Measurements from ENCODE around the gene USH1G.

Gene USH1G

DNA sequence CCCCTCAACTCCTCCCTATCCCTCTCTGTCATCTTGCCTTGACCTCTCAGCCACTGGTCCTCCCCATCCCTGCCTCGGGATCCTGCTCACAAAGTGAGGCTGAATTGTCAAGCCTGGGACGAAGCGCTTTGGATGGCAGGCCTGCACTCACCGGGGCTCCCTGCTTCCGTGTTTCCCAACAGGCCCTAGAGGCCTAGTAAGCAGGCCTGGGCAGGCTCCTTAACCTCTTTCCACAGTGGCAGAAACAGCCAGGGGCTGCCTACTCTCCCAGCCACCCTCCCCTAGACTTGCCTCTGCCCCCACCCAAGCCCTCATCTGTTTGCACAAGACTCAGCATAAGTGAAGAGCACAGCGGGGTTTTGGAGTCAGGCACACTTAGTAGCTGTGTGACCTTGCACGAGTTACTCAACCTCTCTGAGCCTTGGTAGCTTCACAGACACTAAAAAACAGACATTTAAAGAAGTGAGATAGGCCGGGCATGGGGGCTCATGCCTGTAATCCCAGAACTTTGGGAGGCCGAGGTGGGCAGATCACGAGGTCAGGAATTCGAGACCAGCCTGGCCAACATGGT lies 24.6 kb downstream of the USH1G start:
- Histone ChIP-seq H3K4me3 (replicated peaks; ENCODE audit: low read depth, low read length) (no peak overlapping the region), H3K36me3 (ENCODE audit: control insufficient read depth, insufficient read depth, low read length) (no peaks in the 10 kb centered on the region), H3K27me3 (replicated peaks; ENCODE audit: control insufficient read depth, insufficient read depth, low read length) (peaks cover 3% of the 10 kb centered on the region)
- no peak for DNase-seq (ENCODE audit: extremely low read depth, insufficient read length)
- TF ChIP-seq, protein P1, sequence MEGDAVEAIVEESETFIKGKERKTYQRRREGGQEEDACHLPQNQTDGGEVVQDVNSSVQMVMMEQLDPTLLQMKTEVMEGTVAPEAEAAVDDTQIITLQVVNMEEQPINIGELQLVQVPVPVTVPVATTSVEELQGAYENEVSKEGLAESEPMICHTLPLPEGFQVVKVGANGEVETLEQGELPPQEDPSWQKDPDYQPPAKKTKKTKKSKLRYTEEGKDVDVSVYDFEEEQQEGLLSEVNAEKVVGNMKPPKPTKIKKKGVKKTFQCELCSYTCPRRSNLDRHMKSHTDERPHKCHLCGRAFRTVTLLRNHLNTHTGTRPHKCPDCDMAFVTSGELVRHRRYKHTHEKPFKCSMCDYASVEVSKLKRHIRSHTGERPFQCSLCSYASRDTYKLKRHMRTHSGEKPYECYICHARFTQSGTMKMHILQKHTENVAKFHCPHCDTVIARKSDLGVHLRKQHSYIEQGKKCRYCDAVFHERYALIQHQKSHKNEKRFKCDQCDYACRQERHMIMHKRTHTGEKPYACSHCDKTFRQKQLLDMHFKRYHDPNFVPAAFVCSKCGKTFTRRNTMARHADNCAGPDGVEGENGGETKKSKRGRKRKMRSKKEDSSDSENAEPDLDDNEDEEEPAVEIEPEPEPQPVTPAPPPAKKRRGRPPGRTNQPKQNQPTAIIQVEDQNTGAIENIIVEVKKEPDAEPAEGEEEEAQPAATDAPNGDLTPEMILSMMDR (IDR thresholded peaks at IDR 0.05; ENCODE audit: insufficient read depth, low read length, poor library complexity, severe bottlenecking): no peak

DNA sequence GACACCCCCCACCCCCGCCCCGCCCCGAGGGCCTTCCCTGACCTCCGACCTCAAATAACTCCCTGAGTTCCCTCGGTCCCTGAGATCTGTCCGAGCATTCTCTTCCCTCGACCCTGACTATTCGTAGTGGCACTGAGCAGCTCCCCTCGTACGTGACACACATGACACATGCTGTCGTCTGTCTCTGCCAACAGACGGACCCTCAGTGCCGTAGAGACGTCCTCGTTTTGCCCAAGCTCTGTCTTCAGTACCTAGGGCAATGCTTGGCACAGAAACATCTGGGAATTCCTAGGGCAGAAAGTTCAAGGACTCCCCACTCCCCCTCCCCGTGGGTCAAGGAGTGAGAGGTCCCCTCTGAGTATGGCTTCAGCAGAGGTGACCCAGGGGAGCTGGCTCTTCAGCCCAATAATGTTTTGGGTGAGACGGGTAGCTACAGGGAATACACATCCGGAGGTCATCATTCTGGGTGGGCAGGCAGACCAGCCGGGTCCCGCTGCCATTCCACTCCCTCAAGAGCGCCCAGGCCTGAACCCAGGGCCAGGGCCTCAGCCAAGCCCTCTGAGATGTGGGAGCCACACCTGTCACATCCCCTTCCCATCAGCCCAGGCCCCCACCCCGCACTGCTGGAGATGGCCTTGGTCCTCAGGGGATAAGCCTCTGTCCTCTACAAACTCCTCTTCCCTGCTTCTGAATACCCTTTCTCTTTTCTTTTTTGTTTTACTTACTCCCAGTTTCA lies 29.0 kb downstream of the USH1G start:
- no peak for DNase-seq (ENCODE audit: extremely low read depth, insufficient read length)
- Histone ChIP-seq H3K4me3 (replicated peaks; ENCODE audit: low read depth, low read length) (no peak overlapping the region), H3K36me3 (ENCODE audit: control insufficient read depth, insufficient read depth, low read length) (no peaks in the 10 kb centered on the region), H3K27me3 (replicated peaks; ENCODE audit: control insufficient read depth, insufficient read depth, low read length) (no peaks in the 10 kb centered on the region; the same call in 1 of the 2 replicates)
- TF ChIP-seq, protein P1 (IDR thresholded peaks at IDR 0.05; ENCODE audit: insufficient read depth, low read length, poor library complexity, severe bottlenecking): no peak

DNA sequence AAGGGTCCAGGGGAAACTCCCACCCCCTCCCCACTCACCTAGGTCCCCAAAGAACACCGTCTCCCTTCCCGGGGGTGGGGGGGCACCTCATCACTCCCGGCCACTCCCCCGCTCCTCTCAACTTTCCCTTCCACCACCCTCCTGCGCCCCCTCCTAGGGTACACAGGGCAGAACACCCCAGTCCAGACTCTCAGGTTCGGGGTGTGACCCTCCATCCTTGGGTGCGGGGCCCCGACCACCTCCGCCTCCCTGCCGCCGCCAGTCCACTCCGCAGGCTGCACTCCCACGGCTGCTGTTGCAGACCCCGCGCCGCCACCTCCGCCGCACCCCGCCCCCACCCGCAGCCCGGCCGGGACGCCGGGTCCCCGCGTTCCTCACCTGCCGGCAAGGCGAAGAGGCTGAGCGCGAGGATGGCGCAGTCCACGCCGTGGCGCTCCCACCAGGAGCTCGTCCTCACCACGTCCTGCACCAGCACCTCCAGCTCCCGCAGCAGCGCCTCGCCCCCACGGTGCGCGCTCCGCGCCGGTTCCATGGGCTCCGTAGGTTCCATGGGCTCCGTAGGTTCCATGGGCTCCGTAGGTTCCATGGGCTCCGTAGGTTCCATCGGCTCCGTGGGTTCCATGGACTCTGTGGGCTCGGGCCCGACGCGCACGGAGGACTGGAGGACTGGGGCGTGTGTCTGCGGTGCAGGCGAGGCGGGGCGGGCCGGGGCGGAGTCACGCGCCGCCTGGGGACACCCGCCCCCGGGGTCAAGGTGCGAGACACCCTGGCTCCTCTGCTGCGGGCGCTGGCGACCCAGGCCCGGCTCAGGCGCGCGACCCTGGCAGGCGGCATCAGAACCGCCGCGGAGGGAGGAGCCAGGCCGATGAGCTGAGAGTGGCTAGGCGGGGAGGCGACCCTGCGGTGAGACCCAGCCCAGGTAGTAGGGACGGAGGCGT lies 29.8 kb downstream of the USH1G start, which contains the start of gene FADS6:
FADS6 (minus strand) TSS at position 660 of the 938 bp plus-strand sequence; CDS start at position 622, 38 bp downstream.
- H3K4me3 ChIP-seq (replicated peaks; ENCODE audit: low read depth, low read length): no peak within 1 kb of the TSS
- no peaks in the 10 kb centered on the region; the same call in 1 of the 2 replicates for H3K27me3 ChIP-seq (replicated peaks; ENCODE audit: control insufficient read depth, insufficient read depth, low read length)
- no peak for DNase-seq (ENCODE audit: extremely low read depth, insufficient read length)
- TF ChIP-seq, protein P1 (IDR thresholded peaks at IDR 0.05; ENCODE audit: insufficient read depth, low read length, poor library complexity, severe bottlenecking): no peak
- no peaks in the 10 kb centered on the region for H3K36me3 ChIP-seq (ENCODE audit: control insufficient read depth, insufficient read depth, low read length)

DNA sequence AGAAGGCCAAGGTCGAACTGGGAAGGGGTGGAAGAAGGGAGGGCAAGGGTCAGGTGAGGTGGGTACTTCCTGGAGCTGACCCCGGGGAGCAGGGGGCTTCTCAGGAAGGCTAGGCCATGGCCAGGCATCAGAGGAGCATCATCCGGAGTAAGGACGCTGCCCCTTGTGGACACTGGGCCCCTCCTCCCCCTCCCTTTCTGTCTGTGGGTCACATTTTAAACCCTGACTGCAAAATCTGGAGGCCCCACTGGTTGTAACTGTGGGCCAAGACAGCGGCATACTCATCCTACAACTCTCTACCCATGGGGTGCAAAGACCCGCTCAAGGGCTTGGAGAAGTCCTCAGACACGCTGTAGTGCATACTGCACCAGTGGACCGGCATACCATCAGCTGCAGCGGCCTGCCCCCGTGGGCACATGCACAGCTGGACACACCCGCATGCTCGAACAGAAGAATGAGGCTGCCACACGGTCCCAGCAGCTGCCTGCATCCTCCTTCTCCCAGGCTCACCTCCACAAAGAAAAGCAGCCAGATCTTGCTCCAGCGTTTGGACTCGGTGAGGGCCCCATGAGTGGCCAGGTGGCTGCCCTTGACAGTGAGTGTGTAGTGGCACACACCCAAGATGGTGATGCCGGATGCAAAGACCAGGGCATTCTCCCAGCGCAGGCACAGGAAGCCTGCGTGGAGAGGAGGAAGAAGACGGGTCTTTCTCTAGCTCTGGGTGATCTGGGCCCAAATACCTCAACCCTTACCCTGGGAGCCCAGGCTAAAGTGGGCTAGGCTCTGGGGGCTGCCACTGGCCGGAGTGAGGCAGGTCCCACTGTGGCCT lies 30.8 kb downstream of the USH1G start:
- H3K4me3 ChIP-seq (replicated peaks; ENCODE audit: low read depth, low read length): no peak overlapping the region
- no peaks in the 10 kb centered on the region for H3K36me3 ChIP-seq (ENCODE audit: control insufficient read depth, insufficient read depth, low read length)
- H3K27me3 ChIP-seq (replicated peaks; ENCODE audit: control insufficient read depth, insufficient read depth, low read length): no peaks in the 10 kb centered on the region; the same call in 1 of the 2 replicates
- no peak for DNase-seq (ENCODE audit: extremely low read depth, insufficient read length)
- TF ChIP-seq, protein P1 (IDR thresholded peaks at IDR 0.05; ENCODE audit: insufficient read depth, low read length, poor library complexity, severe bottlenecking): no peak

DNA sequence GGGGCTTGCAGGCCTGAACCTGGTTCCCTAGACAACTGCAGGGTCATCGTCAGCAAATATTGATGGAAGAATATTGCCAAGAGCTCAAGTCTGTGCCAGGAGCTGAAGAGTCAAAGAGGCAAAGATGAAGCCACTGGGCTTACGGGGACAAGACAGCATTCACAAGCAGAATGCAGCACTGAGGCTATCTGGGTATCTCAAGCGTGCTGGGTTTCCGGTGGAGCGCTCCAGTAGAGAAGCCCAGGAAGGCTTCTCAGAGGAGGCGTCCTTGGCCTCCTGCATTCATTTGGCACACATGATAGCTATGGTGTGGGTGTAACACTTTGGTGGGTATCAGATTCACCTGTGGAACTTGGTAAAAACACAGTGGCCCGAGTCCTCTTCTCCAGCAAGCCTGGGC lies 32.5 kb downstream of the USH1G start:
- no peak overlapping the region for H3K4me3 ChIP-seq (replicated peaks; ENCODE audit: low read depth, low read length)
- TF ChIP-seq, protein P1 (IDR thresholded peaks at IDR 0.05; ENCODE audit: insufficient read depth, low read length, poor library complexity, severe bottlenecking): no peak
- H3K36me3 ChIP-seq (ENCODE audit: control insufficient read depth, insufficient read depth, low read length): no peaks in the 10 kb centered on the region
- no peak for DNase-seq (ENCODE audit: extremely low read depth, insufficient read length)
- peaks cover 2% of the 10 kb centered on the region; the same call in 1 of the 2 replicates for H3K27me3 ChIP-seq (replicated peaks; ENCODE audit: control insufficient read depth, insufficient read depth, low read length)
